Activated CD4-positive, alpha-beta T cell treated with anti-CD3 and anti-CD28 coated beads for 48 hours (primary cell): ENCODE results near the gene ARL8B.

Source experiments
- DNase-seq: peaks from one replicate; pipeline ENCODE4 v3.0.0-alpha.2; 2020

The ARL8B gene

GRCh38 chr3:5217824-5218595 lies 95.9 kb downstream of the ARL8B start:
- DNase-seq: no peak

- no peak for DNase-seq
Observed at GRCh38 chr3:5218815-5219214, 96.7 kb downstream of the ARL8B start.

- no peak for DNase-seq
Observed at GRCh38 chr3:5219216-5219615, 97.1 kb downstream of the ARL8B start.

- DNase-seq: no peak
Observed at GRCh38 chr3:5220193-5220592, 98.1 kb downstream of the ARL8B start.

- DNase-seq: no peak
Observed at GRCh38 chr3:5220667-5221431, 98.8 kb downstream of the ARL8B start.

- no peak for DNase-seq
Observed at GRCh38 chr3:5221701-5222100, 99.6 kb downstream of the ARL8B start.

GRCh38 chr3:5222283-5223005 lies 100.4 kb downstream of the ARL8B start:
- DNase-seq: no peak

- no peak for DNase-seq
Observed at GRCh38 chr3:5226783-5227182, 104.7 kb downstream of the ARL8B start.

- DNase-seq: no peak
Observed at GRCh38 chr3:5227812-5228211, 105.7 kb downstream of the ARL8B start.

GRCh38 chr3:5229414-5229813 lies 107.3 kb downstream of the ARL8B start:
- DNase-seq: no peak
